ENCODE data around the gene EWSR1.
"Not testable (repeated sequence)": the region's sequence is repeated elsewhere in the genome, so short reads cannot be mapped to it uniquely, and the experiment has no call there.

Gene EWSR1

GRCh38 chr22:29247891-29248290, 20.2 kb upstream of the EWSR1 start:
- not testable (repeated sequence) for DNase-seq

- no peak for DNase-seq
Measured at GRCh38 chr22:29251265-29251664, 16.8 kb upstream of the EWSR1 start.

GRCh38 chr22:29251981-29252911, 15.8 kb upstream of the EWSR1 start:
- DNase-seq, result no peak

GRCh38 chr22:29253561-29254285, 14.3 kb upstream of the EWSR1 start:
- no peak for DNase-seq

GRCh38 chr22:29254286-29254660, 13.8 kb upstream of the EWSR1 start:
- no peak for DNase-seq

- DNase-seq, result no peak
Measured at GRCh38 chr22:29255064-29255621, 12.9 kb upstream of the EWSR1 start.

- no peak for DNase-seq
Measured at GRCh38 chr22:29256606-29257325, 11.3 kb upstream of the EWSR1 start.

GRCh38 chr22:29257751-29258181, 10.3 kb upstream of the EWSR1 start:
- DNase-seq, result no peak

GRCh38 chr22:29258407-29259252, 9.4 kb upstream of the EWSR1 start:
- DNase-seq, result no peak

- no peak for DNase-seq
Measured at GRCh38 chr22:29259253-29259899, 8.7 kb upstream of the EWSR1 start.

- no peak for DNase-seq
Measured at GRCh38 chr22:29260031-29260560, 8.0 kb upstream of the EWSR1 start.

GRCh38 chr22:29260601-29261315, 7.3 kb upstream of the EWSR1 start:
- DNase-seq, result no peak

- DNase-seq, result no peak
Measured at GRCh38 chr22:29263791-29264276, 4.2 kb upstream of the EWSR1 start.

- DNase-seq, result no peak
Measured at GRCh38 chr22:29265305-29265704, 2.8 kb upstream of the EWSR1 start.

- DNase-seq, result no peak
Measured at GRCh38 chr22:29265929-29266328, 2.1 kb upstream of the EWSR1 start.

GRCh38 chr22:29266564-29267461, 1.3 kb upstream of the EWSR1 start:
- DNase-seq, result no peak

GRCh38 chr22:29267462-29267857, 608 bp upstream of the EWSR1 start:
- DNase-seq, result no peak

- DNase-seq, result peak; percentile 32
Measured at GRCh38 chr22:29268511-29269229, 602 bp downstream of the EWSR1 start.

GRCh38 chr22:29269230-29269604, 1.1 kb downstream of the EWSR1 start:
- no peak for DNase-seq
